ENCODE data around the gene MACF1.
"Not testable (repeated sequence)": the region's sequence is repeated elsewhere in the genome, so short reads cannot be mapped to it uniquely, and the experiment has no call there.

The MACF1 gene

DNA sequence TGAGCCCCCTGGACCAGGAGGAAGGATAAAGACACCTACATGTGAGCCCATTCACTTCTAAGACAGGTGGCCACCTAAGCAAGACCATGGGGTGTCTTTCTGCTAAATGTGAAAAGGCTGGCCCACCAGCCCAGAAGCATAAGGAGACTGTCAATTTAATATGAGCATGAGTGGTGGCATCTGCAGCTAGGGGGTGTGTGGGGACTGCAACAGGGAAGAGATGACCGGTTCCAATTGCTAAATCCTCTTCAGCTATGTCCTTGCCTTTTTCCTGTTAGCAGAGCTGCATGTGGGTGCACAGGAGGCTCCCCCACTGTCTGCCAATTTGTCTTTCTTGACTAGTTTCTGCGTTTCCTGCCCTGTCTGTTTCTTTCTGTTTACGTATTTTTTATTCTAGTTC, 264.7 kb downstream of the MACF1 start:
- TF ChIP-seq, protein P1, sequence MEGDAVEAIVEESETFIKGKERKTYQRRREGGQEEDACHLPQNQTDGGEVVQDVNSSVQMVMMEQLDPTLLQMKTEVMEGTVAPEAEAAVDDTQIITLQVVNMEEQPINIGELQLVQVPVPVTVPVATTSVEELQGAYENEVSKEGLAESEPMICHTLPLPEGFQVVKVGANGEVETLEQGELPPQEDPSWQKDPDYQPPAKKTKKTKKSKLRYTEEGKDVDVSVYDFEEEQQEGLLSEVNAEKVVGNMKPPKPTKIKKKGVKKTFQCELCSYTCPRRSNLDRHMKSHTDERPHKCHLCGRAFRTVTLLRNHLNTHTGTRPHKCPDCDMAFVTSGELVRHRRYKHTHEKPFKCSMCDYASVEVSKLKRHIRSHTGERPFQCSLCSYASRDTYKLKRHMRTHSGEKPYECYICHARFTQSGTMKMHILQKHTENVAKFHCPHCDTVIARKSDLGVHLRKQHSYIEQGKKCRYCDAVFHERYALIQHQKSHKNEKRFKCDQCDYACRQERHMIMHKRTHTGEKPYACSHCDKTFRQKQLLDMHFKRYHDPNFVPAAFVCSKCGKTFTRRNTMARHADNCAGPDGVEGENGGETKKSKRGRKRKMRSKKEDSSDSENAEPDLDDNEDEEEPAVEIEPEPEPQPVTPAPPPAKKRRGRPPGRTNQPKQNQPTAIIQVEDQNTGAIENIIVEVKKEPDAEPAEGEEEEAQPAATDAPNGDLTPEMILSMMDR (IDR thresholded peaks at IDR 0.05; ENCODE audit: extremely low read depth, insufficient read depth, missing control alignments) = no peak
- in situ Hi-C loops (cut with MboI; ENCODE audit: low pct_unique_long_range_greater_than_20kb, low sequenced_read_pairs, unreplicated experiment) = no loop called here
- no peak for DNase-seq (ENCODE audit: low spot score)

DNA sequence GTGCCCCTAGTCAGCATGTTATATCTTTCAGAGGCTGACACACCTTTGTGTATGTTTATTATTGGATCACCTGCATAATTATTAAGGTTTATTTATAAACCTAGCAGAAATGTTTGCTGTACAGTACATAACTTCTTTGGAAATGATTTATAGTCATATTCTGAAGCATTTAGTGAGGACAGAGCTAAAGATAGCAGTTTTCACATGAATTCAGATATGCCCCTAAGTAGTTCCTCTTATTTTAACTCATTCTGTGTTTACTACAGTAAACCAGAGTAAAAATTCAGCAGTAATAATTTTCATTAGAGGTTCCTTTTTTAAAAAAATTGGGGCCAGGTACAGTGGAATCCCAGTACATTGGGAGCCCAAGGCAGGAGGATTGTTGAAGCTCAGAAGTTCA, 265.5 kb downstream of the MACF1 start:
- no peak for DNase-seq (ENCODE audit: low spot score)
- in situ Hi-C loops (cut with MboI; ENCODE audit: low pct_unique_long_range_greater_than_20kb, low sequenced_read_pairs, unreplicated experiment) = no loop called here
- TF ChIP-seq, protein P1 (IDR thresholded peaks at IDR 0.05; ENCODE audit: extremely low read depth, insufficient read depth, missing control alignments) = no peak

DNA sequence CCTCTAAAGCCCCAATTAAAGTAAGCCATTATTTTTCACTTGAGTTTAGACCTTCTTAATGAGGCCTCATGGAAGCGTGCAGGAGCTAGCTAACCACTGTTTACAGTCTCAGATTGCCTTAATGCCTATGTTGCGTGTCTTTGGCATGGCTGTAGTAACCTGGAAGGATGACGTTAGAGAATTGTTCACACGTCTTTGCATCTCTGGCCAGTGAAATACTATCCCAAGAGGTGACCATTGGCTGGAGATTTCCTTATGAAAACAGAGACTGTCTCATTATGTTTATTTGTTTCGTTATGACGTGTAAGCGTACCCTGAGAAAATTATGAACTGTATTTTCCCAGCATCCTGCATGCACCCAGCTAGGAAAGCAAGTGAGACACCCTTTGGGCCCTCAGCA, 268.3 kb downstream of the MACF1 start:
- TF ChIP-seq, protein P1 (IDR thresholded peaks at IDR 0.05; ENCODE audit: extremely low read depth, insufficient read depth, missing control alignments) = no peak
- no peak for DNase-seq (ENCODE audit: low spot score)
- in situ Hi-C loops (cut with MboI; ENCODE audit: low pct_unique_long_range_greater_than_20kb, low sequenced_read_pairs, unreplicated experiment) = no loop called here

DNA sequence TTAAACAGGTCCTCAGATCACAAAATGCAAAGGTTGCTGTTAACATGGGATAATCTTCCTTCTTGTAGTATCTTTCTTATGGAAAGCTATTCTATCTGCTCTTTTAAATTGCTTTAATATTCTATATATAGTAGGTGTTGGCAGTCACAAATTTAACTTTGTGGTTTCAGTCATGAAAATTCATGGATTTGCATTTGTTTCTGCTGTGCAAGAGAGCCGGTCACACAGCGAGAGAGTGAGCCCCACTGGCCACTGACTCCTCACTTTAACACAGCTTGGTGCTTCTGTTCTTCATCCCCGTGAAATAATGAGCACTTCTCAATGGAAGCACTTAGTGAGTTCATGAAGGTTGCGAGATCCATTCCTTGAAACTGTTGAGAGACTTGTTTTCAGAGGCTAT, 268.8 kb downstream of the MACF1 start:
- in situ Hi-C loops (cut with MboI; ENCODE audit: low pct_unique_long_range_greater_than_20kb, low sequenced_read_pairs, unreplicated experiment) = no loop called here
- TF ChIP-seq, protein P1 (IDR thresholded peaks at IDR 0.05; ENCODE audit: extremely low read depth, insufficient read depth, missing control alignments) = no peak
- no peak for DNase-seq (ENCODE audit: low spot score)

DNA sequence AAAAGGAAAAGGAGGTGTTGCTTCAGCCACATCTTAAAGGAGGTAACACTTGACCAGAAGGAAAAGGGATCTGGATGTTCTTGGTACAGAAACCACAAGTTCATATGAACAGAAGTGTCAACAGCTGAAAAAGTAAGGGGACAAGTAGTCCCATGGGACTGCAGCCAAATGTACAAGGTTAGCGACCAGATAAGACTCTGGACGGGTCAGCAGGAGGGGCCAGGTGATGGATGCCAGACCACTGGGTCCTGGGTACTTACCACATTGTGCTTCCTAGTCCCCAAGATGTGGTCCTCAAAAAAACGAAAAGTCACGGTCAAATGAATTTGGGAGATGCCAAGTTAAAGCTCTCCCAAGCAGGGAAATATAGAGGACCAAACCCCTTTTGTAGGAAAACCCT, 270.3 kb downstream of the MACF1 start:
- in situ Hi-C loops (cut with MboI; ENCODE audit: low pct_unique_long_range_greater_than_20kb, low sequenced_read_pairs, unreplicated experiment) = no loop called here
- TF ChIP-seq, protein P1 (IDR thresholded peaks at IDR 0.05; ENCODE audit: extremely low read depth, insufficient read depth, missing control alignments) = no peak
- DNase-seq (ENCODE audit: low spot score) = no peak

DNA sequence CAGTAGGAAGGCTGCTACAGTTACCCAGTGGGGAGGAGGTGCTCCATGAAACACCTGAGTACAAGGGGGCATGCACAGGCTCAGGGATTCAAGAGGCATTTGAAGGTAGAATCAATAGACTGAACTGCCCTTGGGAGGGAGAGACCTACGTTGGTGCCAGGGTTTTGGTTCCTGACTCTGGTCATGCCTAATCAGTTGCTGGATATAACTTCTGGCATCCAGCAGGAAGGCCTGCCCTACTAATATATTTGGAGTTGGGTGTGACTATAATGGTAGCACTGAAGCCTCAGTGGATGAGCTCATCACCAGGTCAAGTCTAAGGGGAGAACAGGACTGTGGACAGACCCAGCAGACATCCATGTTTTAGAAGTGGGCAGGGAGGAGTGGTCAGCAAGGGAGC, 271.1 kb downstream of the MACF1 start:
- in situ Hi-C loops (cut with MboI; ENCODE audit: low pct_unique_long_range_greater_than_20kb, low sequenced_read_pairs, unreplicated experiment); DNase-seq (ENCODE audit: low spot score): not testable (repeated sequence)

DNA sequence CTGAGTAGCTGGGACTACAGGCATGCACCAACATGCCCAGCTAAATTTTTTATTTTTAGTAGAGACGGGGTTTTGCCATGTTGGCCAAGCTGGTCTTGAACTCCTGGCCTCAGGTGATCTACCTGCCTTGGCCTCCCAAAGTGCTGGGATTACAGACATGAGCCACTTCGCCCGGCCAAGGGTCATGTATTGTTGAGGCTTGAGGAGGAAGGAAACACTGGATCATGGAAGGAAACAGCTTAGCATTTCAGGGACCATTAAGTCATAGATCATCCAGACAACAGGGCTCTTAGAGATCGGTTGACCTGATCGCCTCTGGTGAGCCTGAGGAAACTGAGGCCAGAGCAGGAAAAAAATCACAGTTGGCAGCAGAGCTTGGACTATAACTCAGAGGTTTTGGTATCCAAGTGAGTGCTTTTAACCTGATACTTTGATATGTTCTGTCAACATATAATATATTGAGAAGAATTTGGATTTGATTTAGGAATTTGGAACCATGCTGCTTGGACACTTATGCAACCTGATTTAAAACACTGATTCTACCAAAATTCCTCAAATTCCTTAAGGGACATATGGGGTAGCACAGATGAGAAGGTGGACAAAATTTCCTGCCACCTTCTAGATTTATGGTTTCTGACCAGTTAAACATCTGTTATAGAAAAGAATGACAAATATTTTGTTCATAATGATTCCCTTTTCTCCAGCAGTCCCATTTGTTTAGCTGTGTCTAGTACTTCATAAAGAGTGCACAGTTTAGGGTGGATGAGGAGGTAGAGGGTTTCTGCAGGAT, 273.8 kb downstream of the MACF1 start:
- TF ChIP-seq, protein P1 (IDR thresholded peaks at IDR 0.05; ENCODE audit: extremely low read depth, insufficient read depth, missing control alignments) = no peak
- DNase-seq (ENCODE audit: low spot score) = no peak
- in situ Hi-C loops (cut with MboI; ENCODE audit: low pct_unique_long_range_greater_than_20kb, low sequenced_read_pairs, unreplicated experiment) = no loop called here
